Keratinocyte (primary cell): ENCODE results near the gene TOMM20L.

Source experiments
- CTCF ChIP-seq, 3 experiments: IDR thresholded peaks in 1 of 3; conservative IDR thresholded peaks in 1 of 3; optimal IDR thresholded peaks in 1 of 3; 2 replicates in 2 of 3; 3 replicates in 1 of 3; pipeline versions ENCODE3 to v1.5.1; 2011; ENCODE audit warnings: low read length in 3 of 3, mild to moderate bottlenecking in 3 of 3, moderate library complexity in 2 of 3, control low read depth in 1 of 3, inconsistent platforms in 1 of 3; ENCODE audit not compliant: insufficient read depth in 2 of 3; ENCODE audit errors: extremely low read depth in 1 of 3
- EZH2 ChIP-seq: IDR thresholded peaks from one replicate; pipeline ENCODE4 v1.6.1; 2012; ENCODE audit warnings: inconsistent platforms, mild to moderate bottlenecking, low read length, moderate library complexity

DNA sequence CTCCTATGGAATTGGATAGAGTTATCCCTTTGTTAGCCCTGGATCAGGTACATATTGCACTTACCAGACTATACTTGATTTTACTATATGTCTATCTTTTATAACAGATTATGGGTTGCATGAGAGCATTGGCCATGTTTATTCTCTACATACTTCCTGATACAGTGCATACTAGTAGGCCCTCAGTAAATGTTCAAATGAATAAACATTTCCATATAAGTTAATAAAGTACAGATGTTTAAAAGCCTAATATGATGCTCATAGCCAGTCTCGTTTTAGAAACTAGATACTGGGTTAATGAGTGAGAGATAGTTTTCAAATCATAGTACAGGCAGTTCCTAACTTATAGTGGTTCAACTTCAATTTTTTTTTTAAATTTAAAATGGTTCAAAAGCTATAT lies 39.5 kb upstream of the TOMM20L start:
- TF ChIP-seq CTCF (optimal IDR thresholded peaks at IDR 0.05 in 1 of 3, IDR thresholded peaks at IDR 0.05 in 1 of 3, conservative IDR thresholded peaks at IDR 0.05 in 1 of 3; ENCODE audit: extremely low read depth in 1 of 3, insufficient read depth in 2 of 3, low read length in 3 of 3) (no peak), EZH2 (no peak)
